ENCODE data around the gene CHL1. TPM values are rescaled to one million over a fixed set of nuclear protein-coding genes. Genes with fewer than 3 reads are reported as not detected.

CHL1 gene
- polyA plus RNA-seq, 3 donors from 2014 or later, result not detected

DNA sequence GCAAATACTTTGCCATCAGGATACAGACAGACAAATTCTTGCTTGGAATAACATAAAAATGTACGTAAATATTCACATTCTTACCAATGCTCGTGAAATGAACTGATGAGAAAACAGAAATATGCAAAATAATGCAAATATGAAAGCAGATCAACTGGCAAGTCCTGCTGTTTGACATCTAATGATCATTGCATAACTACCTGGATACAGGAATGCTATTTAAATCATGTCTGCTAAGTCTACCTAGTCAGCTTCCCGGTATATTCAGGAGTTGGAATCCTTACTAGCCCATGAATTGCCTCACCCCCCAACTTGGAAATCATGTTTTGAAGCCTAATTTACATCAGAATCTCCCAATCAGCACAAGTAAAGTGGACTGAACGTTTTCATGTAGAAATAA, 230.6 kb downstream of the CHL1 start:
- no peak overlapping the region for H3K27ac Mint-ChIP-seq
- H3K9me3 Mint-ChIP-seq, result peaks cover 0 to 36% (median 10%) of the 10 kb centered on the region in 6 donors
- H3K4me1 Mint-ChIP-seq, result no peaks in the 10 kb centered on the region
- no peak overlapping the region for H3K4me3 Mint-ChIP-seq
- no peak for DNase-seq
- peaks cover 0 to 2% (median 0%) of the 10 kb centered on the region in 3 donors for H3K27me3 Mint-ChIP-seq (ENCODE audit: low read depth in 3 of 3)
- H3K36me3 Mint-ChIP-seq, result no peaks in the 10 kb centered on the region

DNA sequence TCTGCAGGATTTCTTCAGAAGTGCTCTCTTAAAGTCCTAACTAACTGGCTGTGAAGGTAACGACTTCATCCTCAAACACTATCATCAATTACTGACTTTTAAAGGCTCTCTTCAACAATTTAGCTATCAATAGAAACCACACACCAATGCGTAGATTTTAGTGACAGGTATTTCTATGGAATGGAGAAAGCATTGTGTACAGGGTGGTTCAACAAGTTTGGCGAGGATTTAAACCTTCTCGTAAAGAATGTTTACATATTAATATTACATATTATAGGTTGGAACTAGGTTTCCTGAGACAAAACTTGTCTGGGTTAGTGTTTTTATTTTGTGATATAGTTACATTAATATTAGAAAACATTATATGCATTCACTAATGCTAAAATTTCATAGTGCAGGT, 233.6 kb downstream of the CHL1 start:
- Mint-ChIP-seq H3K4me1 (no peaks in the 10 kb centered on the region), H3K4me3 (no peak overlapping the region), H3K27ac (no peak overlapping the region), H3K9me3 (peaks cover 0 to 41% (median 6%) of the 10 kb centered on the region in 6 donors), H3K36me3 (no peaks in the 10 kb centered on the region), H3K27me3 (ENCODE audit: low read depth in 3 of 3) (no peaks in the 10 kb centered on the region)
- DNase-seq, result no peak

DNA sequence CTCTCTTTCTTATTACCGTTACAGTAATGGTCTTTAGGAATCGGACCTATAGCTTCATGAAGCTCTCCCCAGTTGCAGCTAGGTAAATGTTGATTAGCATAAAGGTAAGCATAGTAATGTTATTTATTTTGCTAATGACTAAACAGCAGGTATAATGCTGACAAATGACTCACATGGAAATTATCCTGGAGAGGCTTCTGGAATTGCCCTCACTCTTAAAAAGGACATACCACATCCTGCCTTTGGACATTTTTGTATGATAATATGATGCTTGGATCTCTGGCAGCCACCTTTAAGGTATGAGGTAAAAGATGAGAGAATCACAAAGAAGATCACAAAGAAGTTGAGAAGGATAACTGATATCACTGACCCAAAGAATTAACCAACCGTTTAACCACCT, 238.6 kb downstream of the CHL1 start:
- no peak for DNase-seq
- H3K27ac Mint-ChIP-seq, result no peak overlapping the region
- H3K9me3 Mint-ChIP-seq, result peaks cover 0 to 48% (median 6%) of the 10 kb centered on the region in 6 donors
- H3K4me1 Mint-ChIP-seq, result no peaks in the 10 kb centered on the region
- H3K27me3 Mint-ChIP-seq (ENCODE audit: low read depth in 3 of 3), result no peaks in the 10 kb centered on the region
- H3K36me3 Mint-ChIP-seq, result no peaks in the 10 kb centered on the region
- H3K4me3 Mint-ChIP-seq, result no peak overlapping the region

DNA sequence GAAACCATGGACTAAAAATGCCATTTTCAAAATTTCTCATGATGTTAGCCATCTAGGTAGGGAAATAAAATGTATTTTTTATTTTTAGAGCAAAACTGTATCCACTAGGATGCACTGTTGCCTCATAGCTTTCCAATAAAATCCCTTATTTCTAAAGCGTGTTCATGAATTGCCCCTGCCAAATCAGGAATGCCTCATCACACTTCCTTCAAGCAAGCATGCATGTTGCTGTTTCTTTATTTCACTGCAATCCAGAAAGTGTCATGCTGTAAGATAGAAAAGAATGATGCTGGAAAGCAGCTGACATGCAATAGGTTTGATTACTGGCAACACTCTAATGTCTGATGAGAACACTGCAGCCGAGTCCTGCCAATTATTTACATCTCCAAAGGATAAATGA, 239.5 kb downstream of the CHL1 start:
- no peak overlapping the region for H3K27ac Mint-ChIP-seq
- H3K4me1 Mint-ChIP-seq, result no peaks in the 10 kb centered on the region
- no peak for DNase-seq
- no peaks in the 10 kb centered on the region for H3K27me3 Mint-ChIP-seq (ENCODE audit: low read depth in 3 of 3)
- H3K36me3 Mint-ChIP-seq, result no peaks in the 10 kb centered on the region
- peaks cover under 1 to 53% (median 5%) of the 10 kb centered on the region in 6 donors for H3K9me3 Mint-ChIP-seq
- H3K4me3 Mint-ChIP-seq, result no peak overlapping the region

DNA sequence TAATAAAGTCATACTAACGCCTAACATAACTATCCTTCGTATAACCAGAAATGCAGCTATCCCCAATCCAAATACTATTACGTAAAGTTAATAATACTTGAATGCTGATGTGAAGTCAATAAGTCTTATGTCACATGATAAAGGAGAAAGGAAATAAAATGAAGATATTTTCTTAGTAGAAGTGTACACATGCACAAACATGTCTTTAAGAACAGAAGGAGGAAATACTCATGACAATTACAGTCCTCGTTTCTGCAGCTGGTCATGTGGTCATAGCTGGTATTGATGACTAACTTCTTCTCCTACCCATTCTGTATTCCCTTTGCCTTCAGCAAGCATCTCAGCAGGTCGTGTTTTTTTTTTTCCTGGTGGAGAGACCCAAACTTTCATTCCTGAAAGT, 244.3 kb downstream of the CHL1 start:
- no peak overlapping the region for H3K4me3 Mint-ChIP-seq
- DNase-seq, result no peak
- H3K36me3 Mint-ChIP-seq, result no peaks in the 10 kb centered on the region
- H3K27me3 Mint-ChIP-seq (ENCODE audit: low read depth in 3 of 3), result no peaks in the 10 kb centered on the region
- no peaks in the 10 kb centered on the region for H3K4me1 Mint-ChIP-seq
- H3K9me3 Mint-ChIP-seq, result peaks cover 5 to 59% (median 13%) of the 10 kb centered on the region in 6 donors
- no peak overlapping the region for H3K27ac Mint-ChIP-seq

DNA sequence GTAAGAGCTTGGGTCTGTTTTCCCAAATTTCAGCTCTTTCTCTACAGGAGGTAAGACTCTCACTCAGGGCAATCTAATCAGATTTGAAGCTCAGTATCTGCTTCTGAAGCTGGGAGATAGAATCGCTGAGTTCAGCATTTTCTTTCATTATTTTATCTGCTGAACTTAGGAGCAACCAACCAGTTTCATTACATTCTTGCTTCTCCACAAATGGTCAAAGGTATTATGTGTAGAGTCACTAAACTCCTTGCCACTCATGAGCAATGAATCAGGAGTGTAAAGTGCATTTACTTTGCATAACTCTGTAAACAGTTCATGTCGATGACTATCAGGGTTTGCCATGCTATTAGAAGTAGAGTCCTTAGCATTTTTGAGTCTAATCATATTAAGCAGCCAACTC, 249.4 kb downstream of the CHL1 start:
- Mint-ChIP-seq H3K27ac (no peak overlapping the region), H3K4me3 (no peak overlapping the region), H3K4me1 (no peaks in the 10 kb centered on the region), H3K27me3 (ENCODE audit: low read depth in 3 of 3) (no peaks in the 10 kb centered on the region), H3K36me3 (no peaks in the 10 kb centered on the region), H3K9me3 (peaks cover 11 to 56% (median 18%) of the 10 kb centered on the region in 6 donors)
- DNase-seq, result no peak

DNA sequence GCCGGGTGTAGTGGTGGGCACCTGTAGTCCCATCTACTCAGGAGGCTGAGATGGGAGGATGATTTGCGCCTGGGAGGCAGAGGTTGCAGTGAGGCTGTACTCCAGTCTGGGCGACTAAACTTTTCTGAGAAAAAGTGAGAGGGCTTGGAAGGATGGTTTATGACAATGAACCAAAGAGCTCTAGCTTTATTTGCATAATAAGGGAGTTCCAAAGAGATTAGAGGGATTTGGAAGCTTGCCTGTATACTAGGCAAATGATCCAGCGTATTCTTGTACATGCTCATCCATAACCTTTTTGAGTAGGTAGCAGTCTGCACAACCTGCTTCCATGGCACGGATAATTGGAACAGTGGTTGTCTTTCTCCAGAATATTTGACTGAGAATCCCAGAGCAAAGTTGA, 251.1 kb downstream of the CHL1 start:
- DNase-seq, result no peak
- Mint-ChIP-seq H3K4me1 (no peaks in the 10 kb centered on the region), H3K27me3 (ENCODE audit: low read depth in 3 of 3) (no peaks in the 10 kb centered on the region), H3K27ac (no peak overlapping the region), H3K36me3 (no peaks in the 10 kb centered on the region), H3K9me3 (peaks cover 8 to 43% (median 14%) of the 10 kb centered on the region in 6 donors), H3K4me3 (no peak overlapping the region)

DNA sequence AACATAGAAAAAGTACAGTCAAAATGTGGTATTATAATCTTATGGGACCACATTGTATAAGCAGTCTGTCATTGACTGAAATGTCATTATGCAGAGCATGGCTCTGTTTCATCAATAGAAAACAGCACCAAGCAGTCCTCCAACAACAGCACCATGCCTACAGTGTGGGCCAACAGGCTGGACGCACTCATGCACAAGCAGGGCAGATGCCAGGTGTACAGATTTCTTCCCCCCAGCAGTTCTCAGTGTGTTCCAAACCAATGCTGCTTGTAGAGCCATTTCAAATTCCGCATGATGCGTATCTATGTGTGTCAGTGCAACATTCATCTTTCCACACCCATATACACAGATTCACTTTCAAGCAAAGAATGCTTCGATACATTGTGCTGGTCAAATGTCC, 253.1 kb downstream of the CHL1 start:
- H3K9me3 Mint-ChIP-seq, result peaks cover 6 to 52% (median 20%) of the 10 kb centered on the region in 6 donors
- no peak for DNase-seq
- no peaks in the 10 kb centered on the region for H3K36me3 Mint-ChIP-seq
- no peak overlapping the region for H3K27ac Mint-ChIP-seq
- no peaks in the 10 kb centered on the region for H3K27me3 Mint-ChIP-seq (ENCODE audit: low read depth in 3 of 3)
- no peak overlapping the region for H3K4me3 Mint-ChIP-seq
- H3K4me1 Mint-ChIP-seq, result no peaks in the 10 kb centered on the region

DNA sequence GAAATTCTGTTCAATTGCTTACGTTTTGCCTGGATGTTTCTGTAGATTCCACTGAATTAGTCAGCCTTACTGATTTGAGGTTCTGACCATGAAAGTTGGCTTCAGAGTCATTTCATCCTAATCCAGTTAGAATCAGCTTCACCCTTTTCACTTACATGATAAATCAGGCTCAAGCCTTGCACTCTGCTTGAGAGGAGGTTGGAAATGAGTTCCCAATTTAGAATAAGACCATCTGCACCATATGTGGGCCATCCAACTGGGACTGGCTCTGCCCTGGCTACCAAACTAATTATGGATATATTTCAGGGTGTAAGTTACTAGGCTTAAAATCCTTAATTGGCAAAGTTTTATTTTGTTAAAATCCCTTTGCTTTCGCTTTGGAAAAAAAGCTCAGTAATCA, 255.7 kb downstream of the CHL1 start:
- no peaks in the 10 kb centered on the region for H3K36me3 Mint-ChIP-seq
- H3K4me3 Mint-ChIP-seq, result no peak overlapping the region
- H3K27me3 Mint-ChIP-seq (ENCODE audit: low read depth in 3 of 3), result no peaks in the 10 kb centered on the region
- H3K27ac Mint-ChIP-seq, result no peak overlapping the region
- H3K9me3 Mint-ChIP-seq, result peaks cover 4 to 37% (median 12%) of the 10 kb centered on the region in 6 donors
- DNase-seq, result no peak
- no peaks in the 10 kb centered on the region for H3K4me1 Mint-ChIP-seq

DNA sequence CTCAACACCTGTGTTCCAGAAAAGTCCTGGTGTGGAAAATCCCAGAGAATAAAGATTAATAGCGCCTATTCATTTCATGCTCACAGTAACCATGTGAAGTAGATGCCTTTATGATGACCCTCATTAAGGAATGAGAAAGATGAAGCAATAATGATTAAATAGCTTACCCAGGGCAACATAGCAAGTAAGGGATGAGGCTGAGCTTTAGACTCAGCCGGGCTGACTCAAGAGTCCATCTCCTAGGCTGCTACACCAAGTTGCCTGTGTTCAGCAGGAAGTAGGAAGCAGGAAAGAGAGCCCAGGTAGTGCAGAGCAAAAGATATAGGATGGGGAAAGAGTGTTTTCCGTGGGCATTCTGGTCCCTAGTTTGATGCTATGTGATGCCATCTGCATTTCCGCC, 256.5 kb downstream of the CHL1 start:
- Mint-ChIP-seq H3K4me1 (no peaks in the 10 kb centered on the region), H3K36me3 (no peaks in the 10 kb centered on the region), H3K27ac (no peak overlapping the region), H3K9me3 (peaks cover 1 to 30% (median 14%) of the 10 kb centered on the region in 6 donors), H3K4me3 (no peak overlapping the region), H3K27me3 (ENCODE audit: low read depth in 3 of 3) (no peaks in the 10 kb centered on the region)
- no peak for DNase-seq

DNA sequence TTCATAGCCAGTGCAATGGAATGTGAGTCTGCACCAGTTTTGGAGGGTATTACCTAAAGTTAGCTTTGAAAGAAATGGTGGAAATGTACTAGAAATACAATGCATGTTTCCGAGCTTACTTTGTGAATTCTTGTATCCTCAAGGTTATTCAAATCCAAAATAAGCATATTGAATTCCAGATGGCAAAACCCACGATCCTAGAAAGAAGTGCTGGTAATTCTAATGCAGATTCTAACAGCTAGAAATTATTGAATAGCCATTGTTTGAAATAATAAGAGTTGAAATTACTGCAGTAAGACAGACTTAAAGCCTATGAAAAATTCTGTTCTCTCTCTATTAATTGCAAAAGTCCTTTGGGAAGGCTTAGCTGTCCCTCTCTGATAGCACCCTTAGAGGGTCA, 258.4 kb downstream of the CHL1 start:
- Mint-ChIP-seq H3K4me1 (no peaks in the 10 kb centered on the region), H3K27ac (no peak overlapping the region), H3K36me3 (no peaks in the 10 kb centered on the region), H3K4me3 (no peak overlapping the region), H3K27me3 (ENCODE audit: low read depth in 3 of 3) (no peaks in the 10 kb centered on the region), H3K9me3 (peaks cover 3 to 26% (median 14%) of the 10 kb centered on the region in 6 donors)
- no peak for DNase-seq

DNA sequence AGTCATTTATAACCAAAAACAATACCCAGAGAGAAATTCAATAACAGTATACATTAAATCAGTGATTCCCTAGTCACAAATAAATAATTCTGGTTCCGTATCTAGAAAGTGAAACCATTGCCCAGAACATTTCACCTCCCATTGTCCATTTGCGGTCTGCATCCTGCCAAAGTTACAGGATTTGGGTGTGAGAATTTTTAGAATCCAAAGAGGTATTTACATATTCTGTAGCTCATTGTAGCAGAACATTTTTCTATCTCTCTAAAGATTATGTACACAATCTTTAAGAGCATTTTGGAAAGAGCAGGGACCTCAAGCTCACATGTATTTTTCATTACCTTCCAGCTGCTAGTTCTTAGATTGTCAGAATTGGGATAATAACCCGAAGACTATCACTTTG, 261.6 kb downstream of the CHL1 start:
- Mint-ChIP-seq H3K9me3 (peaks cover 1 to 27% (median 14%) of the 10 kb centered on the region in 6 donors), H3K4me3 (no peak overlapping the region), H3K4me1 (no peaks in the 10 kb centered on the region), H3K27me3 (ENCODE audit: low read depth in 3 of 3) (peaks cover 0 to 1% (median 0%) of the 10 kb centered on the region in 3 donors), H3K36me3 (no peaks in the 10 kb centered on the region), H3K27ac (no peak overlapping the region)
- no peak for DNase-seq

DNA sequence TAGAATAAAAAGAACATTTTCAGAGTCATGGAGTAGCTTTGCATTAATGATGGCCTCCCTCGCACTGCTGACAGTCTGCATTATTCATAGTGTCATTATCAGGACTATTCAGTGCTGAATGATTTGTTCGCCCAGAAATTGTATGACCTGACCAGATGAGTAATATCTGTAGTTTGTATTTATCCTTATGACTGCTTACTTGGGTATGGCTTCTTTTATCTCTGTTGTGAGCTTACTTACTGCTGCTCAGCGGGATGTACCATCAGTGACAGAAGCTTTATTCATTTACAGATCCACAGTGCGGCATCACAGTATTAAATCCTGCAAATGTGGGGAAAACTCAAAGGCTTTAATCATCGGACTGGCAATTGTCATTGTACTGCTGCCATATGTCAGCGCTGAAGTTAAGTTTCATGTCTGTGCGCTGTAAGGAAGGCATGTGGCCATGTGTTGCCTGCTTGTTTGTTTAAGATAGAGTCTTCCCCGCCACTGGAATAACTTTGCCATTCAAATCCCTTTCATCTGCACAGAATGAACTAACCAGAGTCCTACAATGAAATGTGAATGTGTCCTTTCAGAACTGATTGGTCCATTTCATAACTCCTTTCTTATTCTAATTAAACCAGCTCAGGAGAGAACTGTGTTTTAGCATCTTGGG, 262.2 kb downstream of the CHL1 start:
- H3K4me3 Mint-ChIP-seq, result no peak overlapping the region

More for the DNA sequence above, 262.2 kb downstream of the CHL1 start:
- Mint-ChIP-seq H3K9me3 (peaks cover 1 to 24% (median 9%) of the 10 kb centered on the region in 6 donors), H3K27me3 (ENCODE audit: low read depth in 3 of 3) (peaks cover 0 to 1% (median 0%) of the 10 kb centered on the region in 3 donors), H3K27ac (no peak overlapping the region), H3K36me3 (no peaks in the 10 kb centered on the region), H3K4me1 (no peaks in the 10 kb centered on the region)
- no peak for DNase-seq

Measured in immature natural killer cell (primary cell).